HTERT RPE-1 (cell line): Measurements from ENCODE around the gene BRD9.
"Not testable (repeated sequence)": the region's sequence is repeated elsewhere in the genome, so short reads cannot be mapped to it uniquely, and the experiment has no call there.

ENCODE experiments used
- in situ Hi-C: fragments of 300-500 bp; cut with MboI; formaldehyde crosslinking; loops from 4 replicates; pipeline ENCODE4 v1.14.3; 2020; ENCODE audit warnings: low sequenced_read_pairs

Gene BRD9

GRCh38 chr5:880816-881550 lies 11.6 kb downstream of the BRD9 start:
- in situ Hi-C loops: no loop called here

DNA sequence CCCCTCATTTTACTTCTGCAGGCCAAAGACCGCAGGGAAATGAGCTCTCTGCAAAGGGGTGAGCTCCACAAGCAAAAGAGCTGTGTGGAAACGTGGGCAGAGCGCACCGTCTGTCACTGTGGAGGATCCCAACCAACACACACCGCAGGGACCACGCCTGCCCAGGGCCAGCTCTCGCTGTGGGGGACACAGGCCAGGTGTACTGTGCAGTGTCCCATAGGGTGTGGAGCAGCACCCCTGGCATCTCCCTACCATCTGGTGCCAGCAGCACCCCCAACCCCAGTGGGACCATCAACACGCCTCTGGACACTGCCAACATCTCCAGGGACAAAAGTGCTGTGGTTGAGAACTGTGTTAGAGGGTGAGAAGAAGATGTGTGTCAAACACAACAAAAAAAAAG lies 13.9 kb downstream of the BRD9 start:
- in situ Hi-C loops: not testable (repeated sequence)

DNA sequence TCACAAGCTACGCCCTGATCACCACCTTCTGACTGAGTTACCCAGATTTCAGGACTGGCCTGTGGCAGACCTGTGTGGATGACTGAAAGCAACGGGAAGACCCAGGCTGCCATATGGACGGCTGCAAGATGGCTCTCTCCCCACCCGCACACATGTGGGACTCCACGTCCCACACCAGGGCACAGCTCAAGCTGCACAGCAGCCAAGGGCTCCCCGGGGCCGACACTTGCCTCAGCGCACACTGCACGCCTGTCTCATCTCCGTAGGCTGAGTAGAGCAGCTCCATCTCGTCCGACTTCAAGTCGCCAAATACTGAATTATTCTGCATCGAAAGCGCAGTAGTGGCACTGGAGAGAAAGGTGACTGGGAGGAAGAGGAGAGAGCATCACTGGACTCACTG lies 14.5 kb downstream of the BRD9 start:
- in situ Hi-C loops: no loop called here

GRCh38 chr5:876398-877365 lies 15.9 kb downstream of the BRD9 start:
- in situ Hi-C loops: no loop called here

DNA sequence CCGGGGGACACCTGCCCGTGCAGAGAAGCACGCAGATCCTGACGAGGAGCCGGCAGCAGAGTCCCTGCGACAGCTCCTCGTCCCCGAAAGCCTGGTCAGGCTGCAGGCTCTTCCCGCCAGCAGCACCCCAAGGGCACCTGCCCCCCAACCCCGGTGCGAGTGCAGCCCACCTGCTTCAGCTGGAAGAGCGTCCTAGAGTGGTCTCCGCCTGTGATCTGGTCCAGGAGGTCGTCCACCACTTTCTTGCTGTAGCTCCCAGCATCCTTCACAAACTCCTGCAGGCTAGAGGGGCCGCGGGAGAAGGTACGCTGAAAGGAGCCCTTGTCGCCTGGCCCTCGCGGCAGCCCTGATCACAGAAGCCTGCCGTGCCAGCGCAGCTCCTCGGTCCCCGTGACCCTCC lies 16.7 kb downstream of the BRD9 start:
- in situ Hi-C loops: no loop called here

DNA sequence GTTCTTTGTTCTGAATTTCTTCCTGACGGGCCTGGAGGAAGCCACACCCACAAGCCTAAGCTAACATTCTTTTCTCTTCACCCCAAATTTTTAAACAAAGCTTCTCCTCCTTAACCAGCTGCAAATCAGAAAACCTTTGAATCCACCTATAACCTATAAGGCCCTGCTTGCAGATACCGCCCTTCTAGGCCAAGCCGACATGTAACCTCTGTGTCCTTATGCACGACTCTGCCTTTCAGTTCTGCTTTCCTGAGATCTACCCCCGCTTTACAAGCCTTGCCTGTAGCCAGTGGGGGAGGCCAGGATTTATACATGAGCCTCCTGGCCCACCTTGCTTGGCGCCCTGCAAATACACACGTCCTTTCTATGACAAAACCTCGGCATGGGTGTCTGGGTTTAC lies 19.3 kb downstream of the BRD9 start:
- in situ Hi-C loops: no loop called here

DNA sequence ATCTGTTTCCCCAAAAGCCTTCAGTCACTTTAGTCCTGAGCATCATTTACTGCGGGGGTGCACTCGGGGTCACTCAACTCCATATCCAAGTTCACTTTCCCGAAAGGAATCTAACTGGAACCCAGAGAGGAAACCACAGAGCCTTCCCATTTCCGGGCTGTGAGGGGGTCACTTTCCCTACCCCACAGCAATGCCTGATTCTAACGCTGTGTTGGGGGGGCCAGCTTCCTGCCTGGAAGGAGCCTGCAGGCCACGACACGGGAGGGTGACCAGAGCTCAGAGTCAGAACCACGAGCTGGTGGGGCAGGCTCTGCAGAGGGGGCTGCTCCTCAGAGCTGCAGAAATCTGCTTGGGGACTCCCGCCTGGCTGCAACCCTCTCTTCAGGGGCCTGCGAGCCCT lies 20.3 kb downstream of the BRD9 start:
- in situ Hi-C loops: no loop called here

- in situ Hi-C loops: no loop called here
Observed at GRCh38 chr5:871596-872298, 20.9 kb downstream of the BRD9 start.

- in situ Hi-C loops: no loop called here
Observed at GRCh38 chr5:870956-871355, 21.6 kb downstream of the BRD9 start.

GRCh38 chr5:868428-869135 lies 24.0 kb downstream of the BRD9 start:
- in situ Hi-C loops: no loop called here

DNA sequence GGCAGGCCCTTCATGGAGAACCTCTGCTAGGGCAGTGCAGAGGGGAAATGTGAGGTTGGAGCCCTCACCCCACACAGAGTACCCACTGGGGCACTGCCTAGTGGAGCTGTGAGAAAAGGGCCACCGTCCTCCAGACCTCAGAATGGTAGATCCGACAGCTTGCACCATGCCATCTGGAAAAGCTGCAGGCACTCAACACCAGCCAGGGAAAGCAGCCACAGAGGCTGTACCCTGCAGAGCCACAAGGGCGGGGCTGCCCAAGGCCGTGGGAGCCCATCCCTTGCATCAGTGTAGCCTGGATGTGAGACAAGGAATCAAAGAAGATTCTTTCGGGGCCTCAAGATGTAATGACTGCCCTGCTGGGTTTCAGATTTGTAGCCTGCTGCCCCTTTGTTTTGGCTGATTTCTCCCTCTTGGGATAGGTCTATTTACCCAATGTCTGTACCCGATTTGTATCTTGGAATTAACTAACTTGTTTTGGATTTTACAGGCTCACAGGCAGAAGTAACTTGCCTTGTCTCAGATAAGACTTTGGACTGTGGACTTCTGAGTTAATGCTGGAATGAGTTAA lies 25.2 kb downstream of the BRD9 start:
- in situ Hi-C loops: no loop called here

GRCh38 chr5:865771-866170 lies 26.8 kb downstream of the BRD9 start:
- in situ Hi-C loops: no loop called here

GRCh38 chr5:865168-865521 lies 27.5 kb downstream of the BRD9 start:
- in situ Hi-C loops: no loop called here

DNA sequence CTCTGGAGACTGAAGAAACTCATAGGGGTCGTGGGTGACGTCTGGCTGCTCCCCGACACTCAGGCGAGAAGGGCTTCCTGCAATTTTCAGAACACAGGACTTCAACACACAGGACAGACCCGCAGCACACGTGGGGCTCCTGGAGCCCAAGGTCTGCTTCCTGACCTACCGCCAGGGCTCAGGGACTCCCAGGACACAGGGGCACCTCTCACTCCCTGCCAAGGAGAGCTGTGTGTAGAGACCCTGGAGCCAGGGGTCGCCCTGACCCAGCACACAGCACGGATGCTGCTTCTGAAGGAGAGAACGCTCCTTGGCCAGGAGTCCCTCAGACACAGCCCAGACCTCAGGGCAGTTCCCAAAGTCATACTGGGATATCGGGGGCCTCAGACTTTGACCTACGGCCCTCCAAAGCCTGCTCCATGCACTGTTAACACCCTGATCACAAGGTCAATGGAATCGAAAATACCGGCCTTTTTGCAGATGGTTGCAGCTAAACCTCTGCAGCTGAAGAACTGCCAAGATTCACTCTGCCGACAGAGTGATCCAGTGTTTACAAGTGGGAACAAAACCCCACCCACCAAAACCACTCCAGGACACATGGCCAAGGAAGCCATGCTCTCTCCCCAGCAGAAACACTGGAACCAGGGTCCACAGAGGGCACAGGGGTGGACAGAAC lies 28.0 kb downstream of the BRD9 start:
- in situ Hi-C loops: no loop called here

DNA sequence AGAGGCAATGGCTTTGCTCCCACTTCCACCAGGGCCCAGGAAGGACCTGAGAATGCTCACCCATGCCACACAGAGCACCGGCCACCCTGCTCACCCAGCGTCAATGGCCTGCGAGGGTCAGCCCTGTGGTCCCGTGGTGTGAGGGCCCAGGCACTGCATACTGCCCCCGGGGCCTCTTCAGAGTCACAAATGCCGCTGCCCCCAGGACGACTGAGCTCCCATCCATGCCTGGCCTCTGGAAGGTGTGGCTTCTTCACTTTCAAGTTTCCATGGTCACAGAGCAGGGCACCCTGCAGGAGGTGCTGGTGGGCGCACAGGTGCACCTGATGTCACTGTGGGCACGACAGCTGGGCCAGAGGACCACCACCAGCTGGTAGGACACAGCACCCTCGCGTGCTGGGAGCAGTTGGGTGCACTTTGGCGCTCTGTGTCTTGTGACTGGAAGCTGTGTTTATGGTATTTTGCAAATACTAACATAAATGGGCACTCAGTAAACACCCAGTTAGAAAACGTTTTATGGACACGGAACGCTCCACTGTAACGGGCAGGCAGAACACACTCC lies 29.3 kb downstream of the BRD9 start:
- in situ Hi-C loops: no loop called here

GRCh38 chr5:862367-863243 lies 30.0 kb downstream of the BRD9 start:
- in situ Hi-C loops: no loop called here

- in situ Hi-C loops: no loop called here
Observed at GRCh38 chr5:861442-862366, 30.9 kb downstream of the BRD9 start.
